Trophoblast cell (in vitro differentiated cells and primary cell): ENCODE data around the gene FAM184A.

Experiments used
- DNase-seq, 2 donors: peaks; one replicate each; pipeline ENCODE4 v3.0.0-alpha.2; 2016
- H2AFZ ChIP-seq: 2 replicates; pipeline ENCODE4 v1.6.1; 2013; ENCODE audit warnings: low read length, moderate library complexity, mild to moderate bottlenecking; ENCODE audit not compliant: insufficient read depth, poor library complexity
- H2AK5ac ChIP-seq: 2 replicates; pipeline ENCODE4 v1.6.1; 2013; ENCODE audit warnings: mild to moderate bottlenecking, low read length
- H2BK120ac ChIP-seq: 2 replicates; pipeline ENCODE4 v1.6.1; 2013; ENCODE audit warnings: low read length, mild to moderate bottlenecking, moderate library complexity; ENCODE audit not compliant: insufficient read depth, poor library complexity
- H2BK12ac ChIP-seq: 2 replicates; pipeline ENCODE4 v1.6.1; 2013; ENCODE audit warnings: mild to moderate bottlenecking, low read length, moderate library complexity
- H2BK5ac ChIP-seq: 2 replicates; pipeline ENCODE4 v1.6.1; 2013; ENCODE audit warnings: low read length, low read depth, moderate library complexity, mild to moderate bottlenecking; ENCODE audit not compliant: poor library complexity
- H3K14ac ChIP-seq: 2 replicates; pipeline ENCODE4 v1.6.1; 2013; ENCODE audit warnings: mild to moderate bottlenecking, low read length
- H3K18ac ChIP-seq: 2 replicates; pipeline ENCODE4 v1.6.1; 2013; ENCODE audit warnings: mild to moderate bottlenecking, low read length
- H3K23ac ChIP-seq: 2 replicates; pipeline ENCODE4 v1.6.1; 2013; ENCODE audit warnings: low read length
- H3K27ac ChIP-seq: 2 replicates; pipeline ENCODE4 v1.5.1; 2013; ENCODE audit warnings: low read depth, mild to moderate bottlenecking, inconsistent platforms, low read length, moderate library complexity
- H3K27me3 ChIP-seq: 2 replicates; pipeline ENCODE4 v1.6.1; 2013; ENCODE audit warnings: inconsistent platforms, mild to moderate bottlenecking, low read length, moderate library complexity; ENCODE audit not compliant: insufficient read depth
- H3K36me3 ChIP-seq, 2 experiments: 1 replicate in 1 of 2; 2 replicates in 1 of 2; pipeline ENCODE4 v1.6.1; 2013; ENCODE audit warnings: low read length in 2 of 2, mild to moderate bottlenecking in 2 of 2, moderate library complexity in 1 of 2; ENCODE audit not compliant: insufficient read depth in 2 of 2, control insufficient read depth in 1 of 2
- H3K4ac ChIP-seq: 2 replicates; pipeline ENCODE4 v1.6.1; 2013; ENCODE audit warnings: low read depth, mild to moderate bottlenecking, low read length, moderate library complexity
- H3K4me1 ChIP-seq, 2 experiments: 1 replicate in 1 of 2; 2 replicates in 1 of 2; pipeline ENCODE4 v1.6.1; 2013; ENCODE audit warnings: low read length in 2 of 2, mild to moderate bottlenecking in 2 of 2, moderate library complexity in 1 of 2; ENCODE audit not compliant: insufficient read depth in 2 of 2, control insufficient read depth in 1 of 2
- H3K4me2 ChIP-seq: 2 replicates; pipeline ENCODE4 v1.6.1; 2013; ENCODE audit warnings: inconsistent platforms, mild to moderate bottlenecking, low read length, moderate library complexity
- H3K4me3 ChIP-seq: 2 replicates; pipeline ENCODE4 v1.5.1; 2013; ENCODE audit warnings: mild to moderate bottlenecking, low read depth, low read length, inconsistent platforms
- H3K79me1 ChIP-seq: one replicate; pipeline ENCODE4 v1.6.1; 2013; ENCODE audit warnings: low read length
- H3K79me2 ChIP-seq: 2 replicates; pipeline ENCODE4 v1.6.1; 2013; ENCODE audit warnings: low read length, mild to moderate bottlenecking; ENCODE audit not compliant: control insufficient read depth, insufficient read depth, poor library complexity
- H3K9ac ChIP-seq: 2 replicates; pipeline ENCODE4 v1.6.1; 2013; ENCODE audit warnings: mild to moderate bottlenecking, low read length
- H3K9me3 ChIP-seq: 2 replicates; pipeline ENCODE4 v1.6.1; 2013; ENCODE audit warnings: low read depth, mild to moderate bottlenecking, control low read depth, inconsistent platforms, low read length; ENCODE audit not compliant: insufficient read depth
- H4K12ac ChIP-seq: 2 replicates; pipeline ENCODE4 v1.6.1; 2013; ENCODE audit warnings: low read depth, mild to moderate bottlenecking, low read length, moderate library complexity
- H4K8ac ChIP-seq: 2 replicates; pipeline ENCODE4 v1.6.1; 2013; ENCODE audit warnings: low read depth, mild to moderate bottlenecking, low read length, moderate library complexity
- H4K91ac ChIP-seq: one replicate; pipeline ENCODE4 v1.6.1; 2013; ENCODE audit warnings: low read depth, mild to moderate bottlenecking, low read length, moderate library complexity
- WGBS: extraction: QIAGEN DNeasy Blood & Tissue Kit; methylation state at CpG from one replicate; pipeline ENCODE4 v1.1.7; 2013; ENCODE audit warnings: missing lambda C conversion rate; ENCODE audit not compliant: insufficient read length, insufficient coverage; ENCODE audit errors: extremely low coverage; 5-methylcytosine and 5-hydroxymethylcytosine counted together

FAM184A gene

DNA sequence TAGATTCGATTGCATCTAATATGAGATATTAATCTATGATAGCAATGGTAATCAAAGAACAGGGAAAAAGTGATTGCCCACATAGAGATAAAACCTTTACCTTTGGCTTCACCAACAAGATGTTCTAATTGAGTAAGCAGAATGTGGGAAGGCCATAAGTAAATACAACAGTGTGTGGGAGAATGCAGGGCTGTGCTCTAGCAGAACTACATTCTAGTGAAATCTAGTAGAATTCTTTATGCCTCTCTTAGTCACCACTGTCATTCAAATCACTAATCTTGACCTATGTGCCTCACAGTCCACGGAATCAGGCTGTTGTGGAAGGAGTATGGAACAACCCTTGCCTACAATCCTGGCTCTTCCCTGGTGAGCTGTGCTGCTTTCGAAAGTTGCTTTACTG lies 113.1 kb downstream of the FAM184A start:
- no peaks in the 10 kb centered on the region for H3K9me3 ChIP-seq
- H3K4ac ChIP-seq = no peak overlapping the region
- H3K23ac ChIP-seq = no peak overlapping the region
- no peak overlapping the region for H2BK120ac ChIP-seq
- no peaks in the 10 kb centered on the region for H3K79me1 ChIP-seq
- no peak overlapping the region for H2AK5ac ChIP-seq
- no peak overlapping the region for H3K27ac ChIP-seq
- no peak overlapping the region for H3K14ac ChIP-seq
- no peak overlapping the region for H3K9ac ChIP-seq
- no peak overlapping the region for H3K18ac ChIP-seq
- H3K36me3 ChIP-seq = no peaks in the 10 kb centered on the region
- no peaks in the 10 kb centered on the region for H3K79me2 ChIP-seq
- H3K4me1 ChIP-seq = peaks cover 0 to 2% of the 10 kb centered on the region in 2 experiments
- peak; percentile 4 to 37 for DNase-seq
- H3K4me3 ChIP-seq = no peak overlapping the region
- no peak overlapping the region for H2BK12ac ChIP-seq
- no CpG with 5 or more reads among the region's 3 CpGs for WGBS
- no peak overlapping the region for H4K91ac ChIP-seq
- H4K12ac ChIP-seq = no peak overlapping the region
- no peak overlapping the region for H2AFZ ChIP-seq
- H3K4me2 ChIP-seq = no peak overlapping the region
- H4K8ac ChIP-seq = no peak overlapping the region
- H2BK5ac ChIP-seq = no peak overlapping the region
- H3K27me3 ChIP-seq = no peaks in the 10 kb centered on the region

DNA sequence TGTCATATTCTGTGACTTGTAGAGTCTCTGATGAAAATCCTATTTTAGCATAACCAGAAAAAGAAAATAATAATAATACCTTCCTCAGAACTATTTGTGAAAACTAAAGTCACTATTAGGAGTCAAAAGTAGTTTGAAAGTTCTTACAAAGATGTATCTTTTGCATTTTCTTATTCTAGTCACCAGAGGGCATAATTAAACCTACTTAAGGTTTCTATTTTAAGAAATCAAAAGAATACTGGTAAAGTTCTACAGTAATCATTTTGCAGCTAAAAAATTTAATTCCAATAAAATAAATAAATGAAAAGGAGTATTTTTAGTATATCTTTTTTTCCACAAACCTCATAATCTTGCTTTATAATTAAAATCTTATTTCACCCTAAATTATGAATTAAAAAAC lies 115.5 kb downstream of the FAM184A start:
- no peak overlapping the region for H2AK5ac ChIP-seq
- H2BK12ac ChIP-seq = no peak overlapping the region
- no peak overlapping the region for H3K4me2 ChIP-seq
- no peaks in the 10 kb centered on the region for H3K79me2 ChIP-seq
- H2BK5ac ChIP-seq = no peak overlapping the region
- no peaks in the 10 kb centered on the region for H3K36me3 ChIP-seq
- H3K27me3 ChIP-seq = no peaks in the 10 kb centered on the region
- no peak overlapping the region for H3K9ac ChIP-seq
- H4K12ac ChIP-seq = no peak overlapping the region
- no peaks in the 10 kb centered on the region for H3K9me3 ChIP-seq
- no peak overlapping the region for H4K91ac ChIP-seq
- no peak overlapping the region for H3K27ac ChIP-seq
- H3K18ac ChIP-seq = no peak overlapping the region
- H2BK120ac ChIP-seq = no peak overlapping the region
- H3K79me1 ChIP-seq = no peaks in the 10 kb centered on the region
- no peak overlapping the region for H3K4me3 ChIP-seq
- H2AFZ ChIP-seq = no peak overlapping the region
- H4K8ac ChIP-seq = no peak overlapping the region
- no peak overlapping the region for H3K4ac ChIP-seq
- no peak overlapping the region for H3K23ac ChIP-seq
- DNase-seq = no peak
- H3K14ac ChIP-seq = no peak overlapping the region
- peaks cover 0 to 2% of the 10 kb centered on the region in 2 experiments for H3K4me1 ChIP-seq

GRCh38 chr6:118959903-118960302 lies 118.6 kb downstream of the FAM184A start:
- H3K27me3 ChIP-seq = no peaks in the 10 kb centered on the region
- no peak overlapping the region for H3K27ac ChIP-seq
- no peak overlapping the region for H4K8ac ChIP-seq
- no peak overlapping the region for H2BK12ac ChIP-seq
- H3K79me2 ChIP-seq = no peaks in the 10 kb centered on the region
- WGBS = no CpG with 5 or more reads among the region's 4 CpGs
- H2AK5ac ChIP-seq = no peak overlapping the region
- no peak overlapping the region for H3K4me2 ChIP-seq
- H3K9me3 ChIP-seq = no peaks in the 10 kb centered on the region
- DNase-seq = no peak
- no peak overlapping the region for H3K4ac ChIP-seq
- no peak overlapping the region for H4K91ac ChIP-seq
- no peak overlapping the region for H2AFZ ChIP-seq
- no peak overlapping the region for H2BK5ac ChIP-seq
- H3K18ac ChIP-seq = no peak overlapping the region
- peaks cover 0 to 2% of the 10 kb centered on the region in 2 experiments for H3K4me1 ChIP-seq
- no peak overlapping the region for H3K14ac ChIP-seq
- no peak overlapping the region for H3K23ac ChIP-seq
- no peaks in the 10 kb centered on the region for H3K36me3 ChIP-seq
- H3K9ac ChIP-seq = no peak overlapping the region
- H3K79me1 ChIP-seq = no peaks in the 10 kb centered on the region
- no peak overlapping the region for H4K12ac ChIP-seq
- no peak overlapping the region for H3K4me3 ChIP-seq
- no peak overlapping the region for H2BK120ac ChIP-seq

- H3K4me3 ChIP-seq = no peak overlapping the region
- H2BK5ac ChIP-seq = no peak overlapping the region
- no peak overlapping the region for H3K18ac ChIP-seq
- H3K4me2 ChIP-seq = no peak overlapping the region
- no peak overlapping the region for H2AK5ac ChIP-seq
- no peak for DNase-seq
- no peak overlapping the region for H3K9ac ChIP-seq
- no peaks in the 10 kb centered on the region for H3K27me3 ChIP-seq
- H4K91ac ChIP-seq = no peak overlapping the region
- WGBS = no CpG with 5 or more reads among the region's 2 CpGs
- H3K23ac ChIP-seq = no peak overlapping the region
- H3K27ac ChIP-seq = no peak overlapping the region
- no peak overlapping the region for H2BK120ac ChIP-seq
- H3K4ac ChIP-seq = no peak overlapping the region
- H3K9me3 ChIP-seq = no peaks in the 10 kb centered on the region
- H4K8ac ChIP-seq = no peak overlapping the region
- no peak overlapping the region for H2AFZ ChIP-seq
- no peaks in the 10 kb centered on the region for H3K79me1 ChIP-seq
- no peak overlapping the region for H3K14ac ChIP-seq
- no peaks in the 10 kb centered on the region for H3K4me1 ChIP-seq
- no peak overlapping the region for H2BK12ac ChIP-seq
- no peaks in the 10 kb centered on the region for H3K36me3 ChIP-seq
- no peaks in the 10 kb centered on the region for H3K79me2 ChIP-seq
- H4K12ac ChIP-seq = no peak overlapping the region
Observed at GRCh38 chr6:118953391-118953790, 125.1 kb downstream of the FAM184A start.
